ENCODE results near the gene COL6A1.
"Not testable (repeated sequence)": the region's sequence is repeated elsewhere in the genome, so short reads cannot be mapped to it uniquely, and the experiment has no call there.

COL6A1 gene

DNA sequence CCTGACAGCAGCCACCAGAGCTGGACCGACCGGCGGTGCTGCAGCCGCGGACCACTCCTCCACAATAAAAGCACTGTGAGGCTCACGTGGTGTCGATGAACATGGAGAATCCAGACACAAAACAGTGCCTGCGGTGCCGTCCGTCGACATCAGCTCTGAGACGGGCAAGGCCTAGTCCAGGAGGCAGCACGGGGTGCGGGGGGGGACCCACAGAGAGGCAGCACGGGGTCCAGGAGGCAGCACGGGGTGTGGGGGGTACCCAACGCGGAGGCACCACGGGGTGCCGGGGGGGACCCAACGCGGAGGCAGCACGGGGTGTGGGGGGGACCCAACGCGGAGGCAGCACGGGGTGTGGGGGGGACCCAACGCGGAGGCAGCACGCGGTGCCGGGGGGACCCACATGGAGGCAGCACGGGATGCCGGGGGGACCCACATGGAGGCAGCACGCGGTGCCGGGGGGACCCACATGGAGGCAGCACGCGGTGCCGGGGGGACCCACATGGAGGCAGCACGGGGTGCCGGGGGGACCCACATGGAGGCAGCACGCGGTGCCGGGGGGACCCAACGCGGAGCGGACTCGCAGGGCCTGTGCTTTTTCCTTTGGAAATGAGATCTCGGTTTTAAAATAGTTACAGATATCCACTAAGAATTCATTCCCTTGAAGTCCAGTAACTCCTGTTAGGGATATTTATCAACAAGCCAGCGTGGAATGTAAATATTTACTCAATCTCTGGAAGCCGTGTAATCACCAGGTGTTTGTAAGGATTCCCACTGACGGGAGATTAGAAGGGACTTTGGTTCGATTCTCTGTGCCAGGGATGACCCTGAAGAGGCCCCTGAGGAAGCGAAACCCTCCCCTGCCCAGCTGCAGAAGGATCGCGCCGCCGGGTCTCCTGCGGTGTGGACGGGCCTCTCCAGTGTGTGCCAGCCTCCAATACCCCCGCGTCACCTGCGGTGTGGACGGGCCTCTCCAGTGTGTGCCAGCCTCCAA is 52.1 kb downstream of the COL6A1 start:
- DNase-seq: no peak

DNA sequence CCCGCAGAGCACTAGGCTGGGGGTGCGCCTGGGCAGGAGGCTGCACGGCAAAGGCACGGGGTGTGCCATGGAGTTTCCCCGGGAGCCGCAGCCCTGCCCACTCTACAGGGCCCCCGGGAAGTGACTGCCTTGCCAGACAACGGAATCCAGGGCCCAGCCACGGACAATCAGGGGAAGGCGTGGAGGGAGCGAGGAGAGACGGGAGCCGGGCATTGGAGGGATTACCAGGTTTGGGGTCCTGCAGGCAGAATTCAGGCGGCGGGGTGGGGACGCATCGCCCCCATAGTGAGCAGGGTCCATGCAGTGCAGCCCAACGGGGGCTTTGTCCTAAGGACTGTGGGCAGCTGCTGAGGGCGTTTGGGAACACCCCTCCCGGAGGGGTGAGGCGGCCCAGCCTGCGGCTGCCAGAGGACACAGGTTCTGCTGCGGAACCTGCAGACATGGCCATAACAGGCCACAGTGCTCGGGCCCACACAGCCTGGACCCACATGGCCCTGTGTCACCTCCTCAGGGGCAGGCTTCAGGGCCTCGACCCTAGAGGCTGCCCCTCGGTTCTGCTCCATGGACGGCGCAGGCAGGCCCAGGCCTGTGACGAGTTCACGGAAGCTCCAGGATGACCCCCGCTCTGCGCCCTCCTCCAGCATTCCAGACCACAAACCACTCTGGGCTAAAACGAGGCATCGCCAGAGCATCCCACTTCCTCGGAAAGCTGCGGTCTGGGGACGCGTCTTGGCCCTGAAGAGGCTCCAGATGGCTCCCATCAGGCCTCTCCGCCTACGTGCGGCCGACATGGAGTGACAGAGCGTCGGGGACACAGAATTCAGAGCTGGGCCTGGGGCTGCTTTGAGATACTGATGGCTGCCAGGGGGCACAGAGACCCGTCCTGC is 54.5 kb downstream of the COL6A1 start:
- DNase-seq: no peak

- no peak for DNase-seq
These were observed 55.2 kb downstream of the COL6A1 start for GRCh38 chr21:46036696-46037330.

DNA sequence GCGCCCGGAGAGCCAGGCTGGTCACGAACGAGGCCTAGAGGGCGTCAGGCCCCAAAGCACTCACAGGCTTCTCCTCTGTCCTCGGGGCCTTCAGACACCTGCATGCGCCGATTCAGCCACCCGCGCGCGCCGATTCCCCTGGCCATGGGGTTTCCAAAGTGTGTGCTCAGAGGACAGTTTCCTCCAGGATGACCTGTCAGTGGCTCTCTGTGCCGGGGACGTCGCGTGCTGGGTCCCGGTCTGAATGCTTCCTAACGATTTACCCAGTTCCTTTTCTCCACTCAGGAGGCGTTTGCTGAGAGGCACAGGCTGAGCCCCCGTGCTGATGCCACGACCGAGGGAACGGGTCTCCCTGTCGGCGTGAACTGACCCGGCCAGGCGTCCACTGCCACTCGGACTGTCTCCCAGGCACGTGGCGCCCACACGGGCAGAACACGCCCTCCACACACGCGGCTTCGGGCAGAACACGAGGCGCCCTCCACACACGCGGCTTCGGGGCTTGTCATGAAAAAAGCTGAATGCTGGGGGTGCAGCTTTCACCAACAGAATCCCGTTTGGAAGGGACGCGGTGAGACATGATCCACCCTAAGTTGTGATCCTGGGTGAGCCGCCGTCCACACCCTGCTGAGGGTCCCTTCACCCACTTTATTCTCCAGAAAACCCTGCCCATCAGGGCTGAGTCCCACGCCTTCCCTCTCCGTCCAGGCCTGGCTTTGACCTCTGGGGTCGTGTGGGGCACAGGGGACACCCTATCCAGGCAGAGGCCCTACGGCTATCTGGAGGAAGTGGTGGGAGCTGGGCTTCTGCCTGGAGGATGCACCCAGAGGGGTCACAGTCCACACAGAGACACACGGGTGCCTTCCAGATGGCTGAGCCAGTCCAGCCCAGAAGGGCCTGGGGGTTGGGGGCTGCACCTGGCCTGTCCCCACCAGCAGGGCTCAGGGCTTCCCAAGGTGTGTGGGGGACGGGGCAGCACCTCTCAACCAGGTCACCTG is 56.1 kb downstream of the COL6A1 start:
- DNase-seq: no peak

- no peak for DNase-seq
These were observed 56.8 kb downstream of the COL6A1 start for GRCh38 chr21:46038341-46038829.

- DNase-seq: no peak
These were observed 57.4 kb downstream of the COL6A1 start for GRCh38 chr21:46038871-46039397.

DNA sequence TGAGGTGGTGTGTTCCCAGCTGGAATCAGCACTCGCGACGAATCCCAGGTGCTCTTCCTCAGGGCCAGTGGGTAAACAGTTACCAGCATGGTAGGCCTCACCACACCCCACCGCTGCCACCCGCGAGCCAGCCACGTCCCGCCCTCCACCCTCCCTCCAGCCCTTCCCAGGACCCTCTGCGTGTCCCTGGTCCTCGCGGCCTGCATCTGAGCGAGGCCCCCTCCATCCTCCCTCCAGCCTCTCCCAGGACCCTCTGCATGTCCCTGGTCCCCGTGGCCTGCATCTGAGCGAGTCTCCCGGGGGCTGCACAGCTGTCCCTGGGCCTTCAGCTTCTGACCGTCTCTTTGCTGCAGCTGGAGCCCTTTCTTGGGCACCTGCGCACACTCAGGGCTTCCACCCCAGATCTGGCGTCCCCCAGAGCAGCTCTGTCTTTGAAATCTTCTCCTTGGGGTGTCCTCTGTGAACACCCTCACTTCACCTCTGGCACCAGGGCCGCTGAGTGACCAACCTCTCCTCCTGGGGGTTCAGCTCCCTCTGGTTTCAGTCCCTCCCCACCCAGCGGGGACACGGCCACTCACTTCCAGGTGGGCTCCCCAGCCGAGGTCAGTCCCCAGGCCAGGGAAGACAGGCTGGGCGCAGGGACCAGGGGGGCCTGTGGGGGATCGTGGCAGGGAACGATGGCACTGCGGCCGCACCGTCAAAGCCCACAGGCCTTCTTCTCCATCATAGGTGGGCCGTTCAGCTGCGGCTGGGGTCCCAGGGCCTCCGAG is 58.5 kb downstream of the COL6A1 start:
- no peak for DNase-seq

DNA sequence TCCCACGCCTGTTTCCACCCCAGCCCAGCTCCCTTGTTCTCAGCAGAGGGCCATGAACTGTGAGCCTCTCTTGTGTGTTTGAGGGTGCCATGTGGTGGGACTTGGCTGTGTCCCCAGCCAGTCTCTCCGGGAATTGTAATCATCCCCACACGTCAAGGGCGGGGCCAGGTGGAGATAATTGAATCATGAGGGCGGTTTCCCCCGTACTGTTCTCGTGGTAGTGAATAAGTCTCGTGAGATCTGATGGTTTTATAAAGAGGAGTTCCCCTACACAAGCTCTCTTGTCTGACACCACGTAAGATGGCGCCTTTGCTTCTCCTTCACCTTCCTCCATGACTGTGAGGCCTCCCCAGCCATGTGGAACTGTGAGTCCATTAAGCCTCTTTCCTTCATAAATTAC is 59.1 kb downstream of the COL6A1 start:
- DNase-seq: no peak

- DNase-seq: no peak
These were observed 59.6 kb downstream of the COL6A1 start for GRCh38 chr21:46041183-46041582.

DNA sequence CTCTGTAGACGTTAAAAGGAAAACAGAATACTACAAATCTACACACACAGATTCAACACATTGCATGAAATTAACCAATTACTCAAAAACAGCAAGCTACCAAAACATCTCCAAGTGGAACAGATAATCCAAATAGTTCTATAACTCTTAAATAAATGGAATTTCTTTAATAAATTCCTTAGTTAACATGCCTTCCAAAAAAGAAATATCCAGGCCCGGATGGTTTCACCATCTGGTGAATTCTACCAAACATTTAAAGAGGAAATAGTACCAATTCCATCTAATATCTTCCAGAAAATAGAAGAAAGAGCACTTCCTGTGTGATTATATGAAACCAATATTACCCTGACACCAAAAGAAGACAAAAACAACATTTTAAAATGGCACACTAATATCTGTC is 63.6 kb downstream of the COL6A1 start:
- no peak for DNase-seq

- no peak for DNase-seq
These were observed 64.9 kb downstream of the COL6A1 start for GRCh38 chr21:46046471-46046870.

DNA sequence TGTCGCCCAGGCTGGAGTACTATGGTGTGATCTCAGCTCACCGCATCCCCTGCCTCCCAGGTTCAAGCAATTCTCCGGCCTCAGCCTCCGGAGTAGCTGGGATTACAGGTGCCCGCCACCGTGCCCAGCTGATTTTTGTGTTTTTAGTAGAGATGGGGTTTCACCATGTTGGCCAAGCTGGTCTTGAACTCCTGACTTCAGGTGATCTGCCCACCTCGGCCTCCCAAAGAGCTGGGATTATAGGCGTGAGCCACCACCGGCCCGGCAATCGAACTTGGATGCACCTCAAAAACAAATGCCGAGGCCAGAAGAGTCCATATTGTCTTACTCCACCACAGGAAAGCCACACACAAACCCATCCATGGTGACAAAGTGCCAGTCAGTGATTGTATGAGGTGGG is 65.3 kb downstream of the COL6A1 start:
- DNase-seq: not testable (repeated sequence)

GRCh38 chr21:46048926-46049889 is 67.6 kb downstream of the COL6A1 start:
- no peak for DNase-seq

- DNase-seq: no peak
These were observed 68.5 kb downstream of the COL6A1 start for GRCh38 chr21:46049890-46050667.

- no peak for DNase-seq
These were observed 69.3 kb downstream of the COL6A1 start for GRCh38 chr21:46050668-46051378.

DNA sequence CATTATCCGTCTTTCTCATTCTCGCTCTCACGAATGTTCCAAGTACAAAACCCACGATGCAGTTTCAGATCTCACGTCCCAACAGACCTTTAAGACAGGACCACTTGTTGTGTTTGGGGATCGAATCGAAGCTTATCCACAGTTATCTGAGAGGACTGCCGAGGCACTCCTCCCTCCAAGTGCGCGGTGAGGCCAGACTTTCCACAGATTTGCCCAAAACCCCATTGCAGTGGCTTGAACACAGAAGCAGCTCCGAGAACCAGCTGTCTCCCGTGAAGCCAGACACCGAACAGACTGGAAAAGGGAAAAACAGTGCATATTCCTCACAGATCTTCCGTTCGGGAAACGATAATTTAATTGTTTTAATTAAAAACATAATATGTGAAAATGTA is 69.8 kb downstream of the COL6A1 start:
- no peak for DNase-seq

DNA sequence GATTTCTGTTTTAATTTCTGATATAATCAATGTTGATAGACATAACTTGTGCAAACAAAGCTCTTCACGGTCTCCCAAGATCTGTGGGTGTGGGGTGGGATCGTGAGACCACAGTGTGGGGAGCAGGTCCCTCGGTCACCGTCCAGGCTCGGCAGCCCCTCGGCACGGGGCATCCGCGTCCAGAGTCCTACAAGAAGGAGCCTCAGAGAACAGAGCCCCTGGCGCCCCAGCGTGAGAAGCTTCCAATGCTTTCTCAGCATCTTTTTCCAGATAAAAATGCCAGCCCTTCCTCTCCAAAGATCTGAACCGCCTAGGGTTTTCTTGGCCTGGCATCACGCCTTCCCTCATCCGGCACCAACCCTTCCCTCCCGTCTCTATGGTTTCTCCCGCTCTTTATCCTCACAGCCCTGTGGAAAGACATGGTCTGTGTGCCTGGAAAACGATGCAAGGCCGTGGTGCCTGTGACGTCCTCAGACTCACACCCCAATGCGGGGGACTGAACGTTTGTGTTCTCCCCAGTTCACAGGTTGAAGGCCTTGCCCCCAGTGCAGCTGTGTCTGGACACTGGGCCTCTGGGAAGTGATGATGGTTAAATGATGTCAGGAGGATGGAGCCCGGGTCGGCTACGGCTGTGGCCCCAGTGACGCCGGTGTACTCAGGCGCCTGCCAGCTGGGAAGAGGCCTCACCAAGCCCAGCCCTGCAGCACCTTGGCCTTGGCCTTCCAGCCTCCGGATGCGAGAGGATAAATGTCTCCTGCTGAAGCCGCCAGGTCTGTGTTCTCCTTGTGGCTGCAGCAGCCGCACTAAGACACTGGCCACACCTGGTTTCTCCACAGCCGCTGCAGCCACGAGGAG is 70.5 kb downstream of the COL6A1 start:
- DNase-seq: no peak

All from effector CD4-positive, alpha-beta T cell (primary cell).